Duodenal mucosa (tissue), 2 donors: ENCODE data around the gene NFATC3.

ENCODE experiments used
- H3K27ac ChIP-seq: one replicate; pipeline ENCODE4 v1.7.0; 2013; ENCODE audit warnings: low read depth, low read length
- H3K27me3 ChIP-seq, 2 donors: one replicate each; pipeline ENCODE4 v1.7.0; 2013; ENCODE audit warnings: low read length in 2 of 2, control low read depth in 1 of 2; ENCODE audit not compliant: insufficient read depth in 2 of 2, control insufficient read depth in 1 of 2
- H3K36me3 ChIP-seq, 2 donors: one replicate each; pipeline ENCODE4 v1.7.0; 2013; ENCODE audit warnings: low read length in 2 of 2, control low read depth in 1 of 2; ENCODE audit not compliant: insufficient read depth in 2 of 2, control insufficient read depth in 1 of 2
- H3K4me1 ChIP-seq, 2 donors: one replicate each; pipeline ENCODE4 v1.7.0; 2013; ENCODE audit warnings: low read length in 2 of 2, control low read depth in 1 of 2; ENCODE audit not compliant: insufficient read depth in 2 of 2, control insufficient read depth in 1 of 2
- H3K4me3 ChIP-seq, 2 donors: one replicate each; pipeline ENCODE4 v1.7.0; 2013; ENCODE audit warnings: low read length in 2 of 2, low read depth in 1 of 2
- H3K9ac ChIP-seq, 2 donors: one replicate each; pipeline ENCODE4 v1.7.0; 2013; ENCODE audit warnings: low read length in 2 of 2, low read depth in 1 of 2
- H3K9me3 ChIP-seq, 2 donors: one replicate each; pipeline ENCODE4 v1.7.0; 2013; ENCODE audit warnings: low read length in 2 of 2, control low read depth in 1 of 2; ENCODE audit not compliant: control insufficient read depth in 1 of 2

The NFATC3 gene

DNA sequence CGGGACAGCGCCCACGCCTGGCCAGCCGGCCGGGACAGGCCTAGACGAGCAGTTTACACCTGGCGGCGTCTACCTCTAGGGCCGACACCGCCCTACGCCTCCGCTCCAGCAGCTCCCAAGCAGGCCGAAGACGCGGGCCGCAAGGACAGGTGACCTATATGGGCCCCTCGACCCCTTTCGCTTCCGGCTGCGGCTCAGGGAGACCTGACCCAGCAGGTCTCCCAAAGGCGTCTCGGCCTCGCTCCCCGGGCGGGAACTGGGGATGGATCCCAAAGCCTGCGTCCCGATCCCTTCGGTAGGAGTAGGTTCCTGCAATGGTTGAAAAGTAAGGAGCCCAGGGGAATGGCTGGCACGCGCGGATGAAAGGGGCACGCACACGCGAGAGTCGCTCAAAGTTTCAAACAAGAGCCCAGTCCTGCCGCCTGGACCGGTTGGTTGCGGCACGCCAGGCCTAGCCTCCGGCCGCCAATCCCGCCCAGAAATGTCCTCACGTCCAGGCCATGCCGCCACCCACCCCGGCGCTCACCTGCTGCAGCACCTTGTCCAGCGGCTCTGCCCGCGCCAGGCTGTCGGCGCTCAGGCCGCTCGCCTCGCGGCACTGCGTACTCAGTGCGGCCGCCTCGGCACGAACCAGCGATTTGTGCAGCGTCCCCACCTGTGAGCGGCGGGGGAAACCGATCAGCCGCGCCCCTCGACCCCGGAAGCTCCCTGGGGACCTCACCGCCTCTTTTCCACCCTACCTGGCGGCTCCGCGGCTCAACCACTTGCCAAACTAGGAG is 150.1 kb downstream of the NFATC3 start:
- Histone ChIP-seq H3K4me1 (peaks cover 24 to 35% of the 10 kb centered on the region in 2 donors), H3K27ac (peak overlapping the region; percentile 90), H3K4me3 (peak overlapping the region; percentile 79 to 80), H3K36me3 (peaks cover 10 to 30% of the 10 kb centered on the region in 2 donors), H3K9me3 (no peaks in the 10 kb centered on the region), H3K27me3 (no peaks in the 10 kb centered on the region), H3K9ac (peak overlapping the region; percentile 74 to 75)

DNA sequence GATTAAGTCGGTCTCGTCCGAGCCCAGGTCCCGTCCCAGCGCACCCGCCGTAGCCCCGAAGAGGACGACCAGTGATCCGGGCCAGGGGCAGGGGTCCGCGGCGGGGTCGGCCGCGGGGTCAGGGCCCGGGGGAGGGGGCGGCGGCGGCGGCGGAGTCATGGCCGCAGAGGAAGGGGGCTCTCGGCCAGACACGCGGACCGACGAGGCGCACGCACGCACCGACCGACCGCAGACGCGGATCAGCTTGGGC is 150.6 kb downstream of the NFATC3 start, which contains the start of gene ESRP2:
Gene ESRP2, minus strand, starts transcription at position 241 of the 250 bp plus-strand sequence. Its CDS starts 82 bp downstream, at position 159.
- Histone ChIP-seq H3K27me3 (no peaks in the 10 kb centered on the region), H3K4me1 (peaks cover 24 to 35% of the 10 kb centered on the region in 2 donors), H3K4me3 (peak within 1 kb of the TSS; percentile 79 to 80), H3K9me3 (no peaks in the 10 kb centered on the region), H3K36me3 (peaks cover 9 to 25% of the 10 kb centered on the region in 2 donors), H3K9ac (peak within 1 kb of the TSS; percentile 85 to 98), H3K27ac (peak within 1 kb of the TSS; percentile 90)

- H3K4me3 ChIP-seq, result peak overlapping the region; percentile 79 to 80
- H3K9me3 ChIP-seq, result no peaks in the 10 kb centered on the region
- peak overlapping the region; percentile 85 to 98 for H3K9ac ChIP-seq
Observed at GRCh38 chr16:68236137-68236825, 151.1 kb downstream of the NFATC3 start.

DNA sequence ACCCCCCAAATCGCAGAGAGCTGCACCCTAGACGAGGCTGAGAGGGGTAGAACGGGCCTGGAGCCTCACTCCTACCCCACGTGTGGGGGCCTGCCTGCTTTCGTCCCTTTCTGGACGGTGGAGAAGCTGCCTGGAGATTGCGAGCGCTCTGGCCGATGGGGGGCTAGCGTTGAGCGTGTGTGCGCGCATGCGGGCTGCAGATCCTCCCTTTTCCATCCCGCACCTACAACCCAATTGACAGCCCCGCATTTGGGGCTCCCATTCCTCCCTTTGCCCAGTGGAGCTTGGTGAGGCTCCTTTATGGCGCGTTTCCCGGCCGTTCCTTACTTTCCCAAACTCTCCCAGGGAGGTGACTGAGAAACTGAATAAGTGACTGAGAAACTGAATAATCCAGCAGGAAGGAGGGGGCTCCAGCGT is 151.7 kb downstream of the NFATC3 start:
- peaks cover 27 to 35% of the 10 kb centered on the region in 2 donors for H3K4me1 ChIP-seq
- H3K9ac ChIP-seq, result peak overlapping the region; percentile 85 to 98
- peak overlapping the region; percentile 79 to 80 for H3K4me3 ChIP-seq
- H3K9me3 ChIP-seq, result no peaks in the 10 kb centered on the region
- H3K27me3 ChIP-seq, result no peaks in the 10 kb centered on the region
- H3K27ac ChIP-seq, result peak overlapping the region; percentile 89
- H3K36me3 ChIP-seq, result peaks cover 4 to 15% of the 10 kb centered on the region in 2 donors

More at GRCh38 chr16:68236137-68236825, 151.1 kb downstream of the NFATC3 start:
- Histone ChIP-seq H3K27me3 (no peaks in the 10 kb centered on the region), H3K36me3 (peaks cover 6 to 20% of the 10 kb centered on the region in 2 donors), H3K27ac (peak overlapping the region; percentile 90), H3K4me1 (peaks cover 25 to 35% of the 10 kb centered on the region in 2 donors)

- Histone ChIP-seq H3K9ac (peak overlapping the region; percentile 87 to 98), H3K27ac (peak overlapping the region; percentile 89), H3K27me3 (no peaks in the 10 kb centered on the region), H3K4me3 (peak overlapping the region; percentile 79 to 80), H3K9me3 (no peaks in the 10 kb centered on the region), H3K4me1 (peaks cover 27 to 35% of the 10 kb centered on the region in 2 donors), H3K36me3 (peaks cover 3 to 9% of the 10 kb centered on the region in 2 donors)
Observed at GRCh38 chr16:68237243-68238028, 152.3 kb downstream of the NFATC3 start.

DNA sequence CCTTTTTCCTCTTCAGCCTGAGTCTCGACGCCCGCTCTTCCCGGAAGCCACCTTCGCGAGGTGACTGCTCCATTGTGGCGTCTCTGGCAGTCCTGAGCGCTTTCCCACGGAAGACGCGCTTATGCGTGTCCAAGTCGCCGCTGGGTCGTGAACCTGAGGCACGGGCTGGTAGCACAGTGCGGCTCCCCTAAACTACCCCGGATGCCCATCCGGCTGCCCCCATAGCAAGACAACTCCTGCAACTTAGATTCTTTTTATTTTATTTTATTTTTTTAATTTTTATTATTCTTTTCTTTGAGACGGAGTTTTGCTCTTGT is 152.8 kb downstream of the NFATC3 start:
- Histone ChIP-seq H3K27me3 (no peaks in the 10 kb centered on the region), H3K4me1 (peaks cover 27 to 35% of the 10 kb centered on the region in 2 donors), H3K27ac (peak overlapping the region; percentile 84), H3K9ac (peak overlapping the region; percentile 87 to 98), H3K36me3 (peaks cover 0 to 7% of the 10 kb centered on the region in 2 donors), H3K9me3 (no peaks in the 10 kb centered on the region), H3K4me3 (peak overlapping the region; percentile 75 to 80)

GRCh38 chr16:68242085-68242484 is 156.9 kb downstream of the NFATC3 start:
- no peaks in the 10 kb centered on the region for H3K27me3 ChIP-seq
- no peak overlapping the region for H3K27ac ChIP-seq
- no peaks in the 10 kb centered on the region for H3K9me3 ChIP-seq
- H3K36me3 ChIP-seq, result no peaks in the 10 kb centered on the region
- H3K4me3 ChIP-seq, result no peak overlapping the region
- no peak overlapping the region for H3K9ac ChIP-seq
- peaks cover 27 to 37% of the 10 kb centered on the region in 2 donors for H3K4me1 ChIP-seq

GRCh38 chr16:68242926-68243858 is 158.0 kb downstream of the NFATC3 start:
- Histone ChIP-seq H3K4me3 (no peak overlapping the region), H3K36me3 (no peaks in the 10 kb centered on the region), H3K9me3 (no peaks in the 10 kb centered on the region), H3K27me3 (no peaks in the 10 kb centered on the region), H3K9ac (no peak overlapping the region), H3K4me1 (peaks cover 37 to 41% of the 10 kb centered on the region in 2 donors), H3K27ac (no peak overlapping the region)

GRCh38 chr16:68244481-68244902 is 159.3 kb downstream of the NFATC3 start:
- Histone ChIP-seq H3K9me3 (no peaks in the 10 kb centered on the region), H3K36me3 (peaks cover 0 to 3% of the 10 kb centered on the region in 2 donors), H3K27me3 (no peaks in the 10 kb centered on the region), H3K9ac (peak overlapping the region; percentile 91 to 92), H3K4me1 (peaks cover 37 to 40% of the 10 kb centered on the region in 2 donors), H3K27ac (no peak overlapping the region), H3K4me3 (peak overlapping the region; percentile 99 to 100)
